Stimulated activated CD4-positive, alpha-beta T cell treated with anti-CD3 and anti-CD28 coated beads, Interleukin-4, amount 100 ng/mL, for 48 hours (primary cell): ENCODE measurements around the gene ADGRF1.

Source experiments
- DNase-seq, 2 donors: peaks; one replicate each; pipeline ENCODE4 v3.0.0-alpha.2; 2020; ENCODE audit warnings: low read depth in 2 of 2

ADGRF1 gene

GRCh38 chr6:46979206-46979605 lies 62.9 kb downstream of the ADGRF1 start:
- no peak for DNase-seq

GRCh38 chr6:46974786-46975185 lies 67.3 kb downstream of the ADGRF1 start:
- DNase-seq, result no peak

- no peak for DNase-seq
These were observed 69.1 kb downstream of the ADGRF1 start for GRCh38 chr6:46973029-46973428.

DNA sequence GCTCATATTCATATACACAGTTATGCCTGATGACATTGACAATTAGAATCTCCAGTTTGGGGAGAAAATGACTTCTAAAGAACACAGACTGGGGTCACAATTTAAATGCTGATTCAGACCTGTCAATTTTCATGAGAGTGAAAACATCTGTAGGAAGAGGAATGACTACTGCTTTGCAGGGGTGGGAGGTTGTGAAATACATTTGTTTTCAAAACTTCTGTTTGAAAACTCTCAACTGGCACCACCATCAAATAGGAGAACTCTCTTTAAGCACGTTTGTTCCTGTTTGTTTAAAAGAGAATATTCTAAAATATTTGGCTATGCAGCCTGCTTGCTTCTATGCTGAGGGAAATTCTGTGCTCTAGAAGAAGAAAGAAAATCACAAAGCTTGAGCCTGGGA lies 69.6 kb downstream of the ADGRF1 start:
- no peak for DNase-seq

- no peak for DNase-seq
These were observed 72.9 kb downstream of the ADGRF1 start for GRCh38 chr6:46969206-46969605.

DNA sequence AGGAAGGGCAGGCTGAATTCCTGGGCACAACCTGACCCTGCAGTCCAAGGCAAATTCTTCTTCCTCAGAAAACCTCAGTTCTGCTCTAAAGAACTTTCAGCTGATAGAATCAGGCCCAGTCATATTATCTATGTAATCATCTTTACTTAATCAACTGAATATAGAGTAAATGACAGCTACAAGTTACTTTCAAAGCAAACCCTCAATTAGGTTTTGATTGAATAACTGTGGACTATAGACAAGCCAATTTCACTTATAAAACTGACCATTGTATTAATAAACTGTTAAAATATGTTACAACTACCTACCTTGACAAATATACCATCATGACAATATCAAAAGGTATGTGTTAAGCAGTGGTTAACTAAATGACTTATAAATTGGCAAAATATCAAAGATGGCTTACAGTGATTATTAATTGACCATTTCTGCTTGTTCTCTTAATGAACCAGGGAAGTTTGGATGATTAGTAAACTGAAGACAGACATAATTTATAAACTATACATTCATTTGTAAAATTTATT lies 74.2 kb downstream of the ADGRF1 start:
- DNase-seq, result no peak

GRCh38 chr6:46964716-46965519 lies 77.2 kb downstream of the ADGRF1 start:
- DNase-seq, result no peak

DNA sequence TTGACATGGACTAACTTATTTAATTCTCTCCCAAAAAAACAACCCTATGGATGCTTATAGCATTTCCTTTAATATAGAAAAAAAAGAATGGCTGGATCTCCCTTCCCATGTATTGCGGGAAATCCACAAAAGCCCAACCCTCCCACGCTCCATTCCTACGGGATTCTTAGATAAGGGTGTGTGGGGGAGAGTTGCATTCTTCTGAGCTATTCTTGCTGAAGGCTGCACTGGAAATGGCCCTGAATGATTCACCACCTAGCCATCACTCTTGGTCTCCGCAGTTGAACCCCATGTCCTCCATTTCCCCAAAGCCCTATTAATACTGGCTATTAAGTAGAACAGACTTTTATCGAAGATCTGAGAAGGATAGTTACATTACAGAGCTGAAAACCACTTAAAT lies 78.5 kb downstream of the ADGRF1 start:
- DNase-seq, result no peak

GRCh38 chr6:46963039-46963438 lies 79.1 kb downstream of the ADGRF1 start:
- DNase-seq, result no peak

GRCh38 chr6:46961711-46962110 lies 80.4 kb downstream of the ADGRF1 start:
- no peak for DNase-seq

GRCh38 chr6:46961232-46961631 lies 80.9 kb downstream of the ADGRF1 start:
- DNase-seq, result no peak

GRCh38 chr6:46959419-46959818 lies 82.7 kb downstream of the ADGRF1 start:
- DNase-seq, result no peak

DNA sequence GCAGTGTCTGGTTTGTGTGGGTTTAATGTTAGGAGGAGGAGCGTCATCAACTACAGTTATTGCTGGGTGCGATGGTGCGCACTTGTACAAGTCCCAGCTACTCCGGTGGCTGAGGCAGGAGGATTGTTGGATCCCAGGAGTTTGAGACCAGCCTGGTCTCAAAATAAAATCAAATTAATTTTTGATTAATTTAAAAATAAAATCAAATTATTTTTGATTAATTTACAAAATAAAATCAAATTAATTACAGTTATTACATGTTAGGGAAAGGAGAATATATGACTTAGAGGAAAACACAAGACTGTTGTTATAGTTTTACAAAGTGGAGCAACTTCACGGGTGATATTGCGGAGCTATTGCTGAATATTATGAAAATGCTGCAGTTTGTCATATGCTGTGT lies 85.7 kb downstream of the ADGRF1 start:
- DNase-seq, result no peak

DNA sequence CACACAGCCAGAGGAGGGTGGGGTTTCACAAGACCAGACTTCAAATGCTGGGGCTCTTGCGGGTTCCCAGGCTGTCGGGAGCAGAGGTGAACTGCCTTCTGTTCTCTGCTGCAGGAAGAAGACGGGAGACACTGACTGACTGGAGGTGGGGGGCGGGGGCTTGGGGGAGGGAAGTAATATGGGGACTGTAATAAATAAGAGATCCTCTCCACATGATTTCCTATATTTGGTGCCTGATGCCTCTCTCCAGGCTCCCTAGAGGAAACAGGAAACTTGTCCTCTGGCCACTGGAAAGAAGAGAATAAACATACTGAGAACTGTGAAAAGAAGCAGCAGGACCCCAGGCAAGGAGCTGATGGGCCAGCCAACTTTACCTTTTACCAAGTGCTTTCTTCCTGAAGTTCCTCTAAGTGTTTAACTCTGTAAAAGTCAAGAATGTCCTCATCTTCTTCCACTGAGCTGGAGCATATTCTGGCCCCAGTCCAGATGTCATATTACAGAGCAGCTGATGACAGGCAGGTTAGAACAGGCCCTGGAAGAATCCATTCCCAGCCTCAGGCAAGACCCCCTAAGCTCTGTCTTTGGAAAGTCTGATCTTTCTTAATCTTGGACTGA lies 87.2 kb downstream of the ADGRF1 start:
- no peak for DNase-seq

DNA sequence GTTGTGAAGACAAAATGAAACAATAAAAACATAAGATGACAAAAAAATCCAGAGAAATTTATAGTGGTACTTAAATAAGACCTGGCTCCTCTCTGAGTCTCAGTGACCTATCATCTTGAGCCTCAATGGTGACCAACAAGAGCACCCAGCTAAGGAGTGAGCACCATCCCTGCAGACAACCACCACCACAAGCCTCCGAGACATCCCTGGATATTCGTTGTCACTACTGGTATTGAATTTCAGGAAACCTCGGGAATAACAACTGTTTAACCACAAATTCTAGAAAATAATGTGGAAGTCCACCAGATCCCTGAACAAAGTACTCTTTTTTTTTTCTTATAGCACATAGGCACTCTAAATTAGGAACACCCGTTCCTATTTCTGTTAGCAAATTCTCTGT lies 88.2 kb downstream of the ADGRF1 start:
- no peak for DNase-seq

DNA sequence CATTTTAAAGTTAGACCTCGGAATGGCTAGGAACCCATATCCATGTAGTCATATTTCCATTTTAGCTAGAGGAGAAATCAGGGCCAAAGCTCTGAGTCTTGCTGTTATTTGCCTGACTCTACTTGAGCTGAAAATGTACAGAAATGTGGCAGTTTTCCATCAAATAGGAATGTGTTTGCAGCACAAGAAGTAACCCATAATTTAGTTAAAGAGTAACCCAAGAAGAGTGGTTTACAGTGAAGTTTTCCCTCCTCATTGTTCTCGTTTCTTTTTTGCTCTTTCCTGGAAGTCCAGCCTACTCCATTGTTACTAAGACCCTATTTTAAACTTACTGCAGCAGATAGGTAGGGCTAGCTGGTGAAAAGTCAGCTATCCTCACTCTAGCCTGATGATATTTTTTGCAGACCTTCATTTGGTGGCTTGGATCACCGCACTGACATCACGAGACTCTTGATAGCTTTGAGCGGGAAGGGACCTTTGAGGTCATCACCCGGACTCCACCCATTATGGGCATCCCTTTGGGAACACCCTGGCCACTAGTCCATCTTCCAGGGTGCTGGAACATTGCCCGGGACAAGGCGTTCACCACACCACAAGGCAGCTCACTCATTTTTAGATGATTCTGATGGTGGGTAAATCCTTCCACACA lies 92.4 kb downstream of the ADGRF1 start:
- no peak for DNase-seq

- no peak for DNase-seq
These were observed 93.4 kb downstream of the ADGRF1 start for GRCh38 chr6:46948699-46949098.
